GM12873 (cell line): ENCODE data around the gene HEPHL1.

Experiments used
- CTCF ChIP-seq: IDR thresholded peaks from 2 replicates; pipeline ENCODE4 v1.5.1; 2012; ENCODE audit warnings: low read depth, mild to moderate bottlenecking, moderate library complexity, low read length, control low read depth; ENCODE audit not compliant: insufficient read depth; ENCODE audit errors: missing control alignments

Gene HEPHL1

GRCh38 chr11:94059065-94059464 is 37.9 kb downstream of the HEPHL1 start:
- no peak for TF ChIP-seq CTCF

GRCh38 chr11:94060401-94060800 is 39.2 kb downstream of the HEPHL1 start:
- TF ChIP-seq CTCF, result no peak

- no peak for TF ChIP-seq CTCF
Measured at GRCh38 chr11:94062360-94062759, 41.2 kb downstream of the HEPHL1 start.

- no peak for TF ChIP-seq CTCF
Measured at GRCh38 chr11:94066901-94067429, 45.8 kb downstream of the HEPHL1 start.

- TF ChIP-seq CTCF, result no peak
Measured at GRCh38 chr11:94068764-94069163, 47.6 kb downstream of the HEPHL1 start.

GRCh38 chr11:94077552-94078293 is 56.6 kb downstream of the HEPHL1 start:
- no peak for TF ChIP-seq CTCF

GRCh38 chr11:94084164-94084563 is 63.0 kb downstream of the HEPHL1 start:
- TF ChIP-seq CTCF, result no peak
